GM19099 (cell line): ENCODE data around the gene ZBTB18.

Experiments used
- POLR2A ChIP-seq: IDR thresholded peaks from 3 replicates; pipeline ENCODE4 v1.6.1; 2011; ENCODE audit warnings: low read depth; ENCODE audit not compliant: insufficient read length; ENCODE audit errors: extremely low read depth

ZBTB18 gene

GRCh38 chr1:244050835-244051444, at the start of gene ZBTB18:
ZBTB18 (plus strand) TSS chr1:244051283; CDS start chr1:244051432, 149 bp downstream.
- no peak for TF ChIP-seq POLR2A

GRCh38 chr1:244002721-244003120, 48.4 kb upstream of the ZBTB18 start:
- TF ChIP-seq POLR2A = no peak

GRCh38 chr1:244005455-244005854, 45.6 kb upstream of the ZBTB18 start:
- TF ChIP-seq POLR2A = no peak

GRCh38 chr1:244006381-244006901, 44.6 kb upstream of the ZBTB18 start:
- no peak for TF ChIP-seq POLR2A

- TF ChIP-seq POLR2A = no peak
Measured at GRCh38 chr1:244006961-244007360, 44.1 kb upstream of the ZBTB18 start.

- no peak for TF ChIP-seq POLR2A
Measured at GRCh38 chr1:244010191-244010590, 40.9 kb upstream of the ZBTB18 start.

GRCh38 chr1:244010703-244011123, 40.4 kb upstream of the ZBTB18 start:
- TF ChIP-seq POLR2A = no peak

- TF ChIP-seq POLR2A = no peak
Measured at GRCh38 chr1:244011271-244011670, 39.8 kb upstream of the ZBTB18 start.

GRCh38 chr1:244011786-244012185, 39.3 kb upstream of the ZBTB18 start:
- no peak for TF ChIP-seq POLR2A

GRCh38 chr1:244012202-244012601, 38.9 kb upstream of the ZBTB18 start:
- TF ChIP-seq POLR2A = no peak

GRCh38 chr1:244013100-244013499, 38.0 kb upstream of the ZBTB18 start:
- TF ChIP-seq POLR2A = no peak

GRCh38 chr1:244019982-244020485, 31.0 kb upstream of the ZBTB18 start:
- no peak for TF ChIP-seq POLR2A

GRCh38 chr1:244021427-244021826, 29.7 kb upstream of the ZBTB18 start:
- TF ChIP-seq POLR2A = no peak

- TF ChIP-seq POLR2A = no peak
Measured at GRCh38 chr1:244022311-244022710, 28.8 kb upstream of the ZBTB18 start.

GRCh38 chr1:244022864-244023440, 28.1 kb upstream of the ZBTB18 start:
- TF ChIP-seq POLR2A = no peak

- no peak for TF ChIP-seq POLR2A
Measured at GRCh38 chr1:244027491-244028145, 23.5 kb upstream of the ZBTB18 start.

- no peak for TF ChIP-seq POLR2A
Measured at GRCh38 chr1:244028701-244029100, 22.4 kb upstream of the ZBTB18 start.

GRCh38 chr1:244029124-244029523, 22.0 kb upstream of the ZBTB18 start:
- TF ChIP-seq POLR2A = no peak
